Hepatocyte (in vitro differentiated cells): ENCODE data around the gene RARB. TPM values are rescaled to one million over a fixed set of nuclear protein-coding genes. Genes with fewer than 3 reads are reported as not detected.

Experiments
- DNase-seq: peaks from one replicate; pipeline ENCODE4 v3.0.0-alpha.2; 2016; ENCODE audit warnings: low spot score
- H2AFZ ChIP-seq: fragments of 200-600 bp; sonication (generic); 2 replicates; pipeline ENCODE4 v1.6.0; 2016; ENCODE audit warnings: antibody characterized with exemption, mild to moderate bottlenecking
- H3K27ac ChIP-seq: fragments of 200-600 bp; sonication (generic); 2 replicates; pipeline ENCODE4 v1.5.1; 2016; ENCODE audit warnings: mild to moderate bottlenecking
- H3K27me3 ChIP-seq: fragments of 200-600 bp; sonication (generic); 2 replicates; pipeline ENCODE4 v1.6.1; 2016
- H3K36me3 ChIP-seq: fragments of 200-600 bp; sonication (generic); replicated peaks from 2 replicates; pipeline ENCODE4 v1.5.1; 2016; ENCODE audit warnings: low read depth; ENCODE audit not compliant: insufficient read depth
- H3K4me1 ChIP-seq: fragments of 200-600 bp; sonication (generic); 2 replicates; pipeline ENCODE4 v1.5.1; 2016; ENCODE audit warnings: mild to moderate bottlenecking, moderate library complexity; ENCODE audit not compliant: insufficient read depth
- H3K4me2 ChIP-seq: fragments of 200-600 bp; sonication (generic); 2 replicates; pipeline ENCODE4 v1.6.0; 2016
- H3K4me3 ChIP-seq: fragments of 200-600 bp; sonication (generic); 2 replicates; pipeline ENCODE4 v1.5.1; 2016; ENCODE audit warnings: mild to moderate bottlenecking
- H3K79me2 ChIP-seq: fragments of 200-600 bp; sonication (generic); 2 replicates; pipeline ENCODE4 v1.6.0; 2017; ENCODE audit warnings: mild to moderate bottlenecking
- H3K9me2 ChIP-seq: fragments of 200-600 bp; sonication (generic); replicated peaks from 2 replicates; pipeline ENCODE4 v1.6.0; 2017; ENCODE audit warnings: mild to moderate bottlenecking; ENCODE audit not compliant: insufficient read depth
- H3K9me3 ChIP-seq: fragments of 200-600 bp; sonication (generic); 2 replicates; pipeline ENCODE4 v1.5.1; 2016; ENCODE audit warnings: low read depth, mild to moderate bottlenecking
- H4K20me1 ChIP-seq: fragments of 200-600 bp; sonication (generic); 2 replicates; pipeline ENCODE4 v1.6.0; 2016; ENCODE audit warnings: mild to moderate bottlenecking; ENCODE audit not compliant: insufficient read depth, poor library complexity, severe bottlenecking
- CTCF ChIP-seq: fragments of 200-600 bp; sonication (generic); IDR thresholded peaks from 2 replicates; pipeline ENCODE4 v1.5.1; 2016; ENCODE audit warnings: antibody characterized with exemption, mild to moderate bottlenecking; ENCODE audit not compliant: poor library complexity
- EZH2 ChIP-seq: fragments of 200-600 bp; sonication (generic); IDR thresholded peaks from 2 replicates; pipeline ENCODE4 v1.6.1; 2016; ENCODE audit warnings: antibody characterized with exemption, mild to moderate bottlenecking, borderline replicate concordance
- EZH2phosphoT487 ChIP-seq: fragments of 200-600 bp; sonication (generic); IDR thresholded peaks from one replicate; pipeline ENCODE4 v1.6.1; 2018; ENCODE audit warnings: antibody characterized with exemption, mild to moderate bottlenecking, low read depth, moderate library complexity; ENCODE audit not compliant: unreplicated experiment, severe bottlenecking
- WGBS: methylation state at CpG from one replicate; pipeline ENCODE4 v1.1.6; 2016; ENCODE audit warnings: low lambda C conversion rate; ENCODE audit errors: missing lambda C conversion rate; 5-methylcytosine and 5-hydroxymethylcytosine counted together
- polyA plus RNA-seq: library from polyadenylated mRNA; unstranded; fragments of >200 nt; fragmentation: Nextera tagmentation; extraction: Ambion mirVana; gene quantifications from 2 replicates; pipeline ENCODE4 v1.2.1, GENCODE V29; 2016
- total RNA-seq: library from RNA; depleted of rRNA; stranded (reverse); fragments of >200 nt; gene quantifications from 2 replicates; pipeline ENCODE4 v1.2.3, GENCODE V29; 2014

RARB gene
- total and polyA plus RNA-seq, 2 experiments from 2014 or later: 22.2 to 30.7 TPM

- Histone ChIP-seq H3K4me1 (peaks cover 27% of the 10 kb centered on the region), H3K9me3 (no peaks in the 10 kb centered on the region), H4K20me1 (no peaks in the 10 kb centered on the region), H3K9me2 (no peaks in the 10 kb centered on the region), H3K4me3 (no peak overlapping the region), H3K27ac (peak overlapping the region; percentile 81), H2AFZ (no peak overlapping the region), H3K27me3 (no peaks in the 10 kb centered on the region), H3K79me2 (peaks cover 87% of the 10 kb centered on the region), H3K36me3 (no peaks in the 10 kb centered on the region), H3K4me2 (peak overlapping the region; percentile 61)
- peak; percentile 81 for DNase-seq
- TF ChIP-seq EZH2phosphoT487: no peak
- TF ChIP-seq CTCF: no peak
- no peak for TF ChIP-seq EZH2
- whole genome bisulfite sequencing: 47% methylated on average over 11 of the region's 11 CpGs
Observed at GRCh38 chr3:25448750-25449692, 21.0 kb downstream of the RARB start.

- Histone ChIP-seq H3K9me3 (no peaks in the 10 kb centered on the region), H3K27ac (peak overlapping the region; percentile 81), H2AFZ (no peak overlapping the region), H3K4me1 (peaks cover 36% of the 10 kb centered on the region), H3K27me3 (no peaks in the 10 kb centered on the region), H4K20me1 (no peaks in the 10 kb centered on the region), H3K79me2 (peaks cover 78% of the 10 kb centered on the region), H3K4me2 (no peak overlapping the region), H3K9me2 (no peaks in the 10 kb centered on the region), H3K36me3 (no peaks in the 10 kb centered on the region), H3K4me3 (no peak overlapping the region)
- TF ChIP-seq EZH2phosphoT487: no peak
- TF ChIP-seq CTCF: no peak
- no peak for TF ChIP-seq EZH2
- DNase-seq: no peak
- 94% methylated on average over 8 of the region's 8 CpGs for WGBS
Observed at GRCh38 chr3:25449857-25450256, 21.8 kb downstream of the RARB start.

GRCh38 chr3:25452192-25452591 is 24.1 kb downstream of the RARB start:
- Histone ChIP-seq H3K9me2 (no peaks in the 10 kb centered on the region), H4K20me1 (no peaks in the 10 kb centered on the region), H2AFZ (no peak overlapping the region), H3K27ac (peak overlapping the region; percentile 15), H3K36me3 (no peaks in the 10 kb centered on the region), H3K79me2 (peaks cover 67% of the 10 kb centered on the region), H3K9me3 (no peaks in the 10 kb centered on the region), H3K4me1 (peaks cover 54% of the 10 kb centered on the region), H3K4me2 (no peak overlapping the region), H3K4me3 (no peak overlapping the region), H3K27me3 (no peaks in the 10 kb centered on the region)
- WGBS: 84% methylated on average over 5 of the region's 5 CpGs
- no peak for DNase-seq
- TF ChIP-seq EZH2 (no peak), CTCF (no peak), EZH2phosphoT487 (no peak)
